A673 (cell line): Measurements from ENCODE around the gene BABAM2. TPM values are rescaled to one million over a fixed set of nuclear protein-coding genes. Genes with fewer than 3 reads are reported as not detected.

Experiments
- BruUV-seq: library from RNA; stranded (reverse); fragments of 400-500 nt; replicated peaks from 2 replicates; lab custom pipeline; 2021; lab: Mats Ljungman, UMichigan
- CTCF ChIA-PET: fragments of 300-600 bp; sonication (Branson Sonifier 250); formaldehyde crosslinking; loops from one replicate; lab custom pipeline; 2022; ENCODE audit warnings: antibody characterized with exemption; lab: Charles Lee
- POLR2A ChIA-PET: fragments of 300-600 bp; sonication (Branson Sonifier 250); formaldehyde crosslinking; loops from one replicate; lab custom pipeline; 2022; ENCODE audit warnings: antibody characterized with exemption; ENCODE audit not compliant: low non-redundant PET; lab: Charles Lee
- DNase-seq: peaks from one replicate; pipeline ENCODE4 v3.0.0-alpha.2; 2015; ENCODE audit warnings: low spot score
- H3K27ac ChIP-seq: fragments of 200-600 bp; sonication (generic); 2 replicates; pipeline ENCODE4 v1.5.1; 2016; ENCODE audit warnings: mixed run types, low read depth, mild to moderate bottlenecking, mixed read lengths, antibody characterized with exemption, low read length; ENCODE audit not compliant: poor library complexity, severe bottlenecking
- H3K27me3 ChIP-seq: fragments of 200-600 bp; sonication (generic); replicated peaks from 2 replicates; pipeline ENCODE4 v1.6.1; 2017; ENCODE audit warnings: mixed run types, low read depth, mild to moderate bottlenecking, mixed read lengths, antibody characterized with exemption, low read length; ENCODE audit not compliant: insufficient read depth, poor library complexity
- H3K36me3 ChIP-seq: fragments of 200-600 bp; sonication (generic); 2 replicates; pipeline ENCODE4 v1.6.1; 2016; ENCODE audit warnings: mixed run types, mild to moderate bottlenecking, mixed read lengths, antibody characterized with exemption, low read length; ENCODE audit not compliant: insufficient read depth, poor library complexity, severe bottlenecking
- H3K4me1 ChIP-seq: fragments of 200-600 bp; sonication (generic); 2 replicates; pipeline ENCODE4 v1.6.1; 2017; ENCODE audit warnings: mixed run types, mild to moderate bottlenecking, mixed read lengths, antibody characterized with exemption, low read length; ENCODE audit not compliant: insufficient read depth, poor library complexity, severe bottlenecking
- H3K4me3 ChIP-seq: fragments of 200-600 bp; sonication (generic); 2 replicates; pipeline ENCODE4 v1.5.1; 2016; ENCODE audit warnings: low read depth, mixed run types, mild to moderate bottlenecking, mixed read lengths, low read length; ENCODE audit not compliant: poor library complexity, severe bottlenecking
- H3K9me3 ChIP-seq: fragments of 200-600 bp; sonication (generic); 2 replicates; pipeline ENCODE4 v1.6.1; 2016; ENCODE audit warnings: mixed run types, low read depth, mild to moderate bottlenecking, mixed read lengths, antibody characterized with exemption, low read length; ENCODE audit not compliant: poor library complexity, severe bottlenecking
- CTCF ChIP-seq: fragments of 300-800, 200-600 bp; sonication (generic); conservative IDR thresholded peaks from 2 replicates; pipeline ENCODE4 v1.5.1; 2017; ENCODE audit warnings: low read depth, mild to moderate bottlenecking, antibody characterized with exemption, low read length, moderate library complexity, mixed read lengths
- EZH2 ChIP-seq: fragments of 200-600 bp; sonication (generic); IDR thresholded peaks from 2 replicates; pipeline ENCODE4 v1.6.1; 2017; ENCODE audit warnings: borderline replicate concordance, low read depth, mild to moderate bottlenecking, mixed read lengths, antibody characterized with exemption, low read length; ENCODE audit not compliant: poor library complexity, severe bottlenecking
- intact Hi-C: fragments of 100-400 bp; cut with micrococcal nuclease; formaldehyde crosslinking; loops from one replicate; pipeline ENCODE4 v1.10.0; 2022; ENCODE audit not compliant: unreplicated experiment
- total RNA-seq: library from RNA; stranded (reverse); gene quantifications from 2 replicates; pipeline ENCODE4 v1.2.3, GENCODE V29; 2021

Gene BABAM2
- total RNA-seq, 1 experiment from 2014 or later: 21.8 TPM

GRCh38 chr2:27993950-27994728 lies 103.6 kb downstream of the BABAM2 start:
- H3K9me3 ChIP-seq: no peaks in the 10 kb centered on the region
- no TSS peak for BruUV-seq
- no peaks in the 10 kb centered on the region for H3K27me3 ChIP-seq
- ChIA-PET CTCF (no interaction called here), POLR2A (no interaction called here)
- H3K36me3 ChIP-seq: no peaks in the 10 kb centered on the region
- no peaks in the 10 kb centered on the region for H3K4me1 ChIP-seq
- intact Hi-C loops: no loop called here
- TF ChIP-seq CTCF (no peak), EZH2 (no peak)
- no peak overlapping the region for H3K4me3 ChIP-seq
- no peak for DNase-seq
- no peak overlapping the region for H3K27ac ChIP-seq

- intact Hi-C loops: no loop called here
- no peaks in the 10 kb centered on the region for H3K9me3 ChIP-seq
- TF ChIP-seq EZH2 (no peak), CTCF (no peak)
- H3K4me1 ChIP-seq: no peaks in the 10 kb centered on the region
- H3K36me3 ChIP-seq: no peaks in the 10 kb centered on the region
- BruUV-seq: no TSS peak
- POLR2A ChIA-PET: no interaction called here
- H3K27me3 ChIP-seq: no peaks in the 10 kb centered on the region
- H3K27ac ChIP-seq: no peak overlapping the region
- no peak overlapping the region for H3K4me3 ChIP-seq
- CTCF ChIA-PET: interaction anchor here (0.6 kb wide), 1 partner anchor 198 kb away, joined by 3 read pairs; no protein-coding TSS in a partner anchor
- no peak for DNase-seq
Measured at GRCh38 chr2:27996156-27996922, 105.8 kb downstream of the BABAM2 start.

- Histone ChIP-seq H3K36me3 (no peaks in the 10 kb centered on the region), H3K27me3 (no peaks in the 10 kb centered on the region), H3K4me1 (no peaks in the 10 kb centered on the region), H3K4me3 (no peak overlapping the region), H3K27ac (no peak overlapping the region), H3K9me3 (no peaks in the 10 kb centered on the region)
- intact Hi-C loops: no loop called here
- ChIA-PET CTCF (no interaction called here), POLR2A (no interaction called here)
- DNase-seq: no peak
- BruUV-seq: no TSS peak
- TF ChIP-seq EZH2 (no peak), CTCF (no peak)
Measured at GRCh38 chr2:28000287-28000686, 109.8 kb downstream of the BABAM2 start.
